ENCODE measurements around the gene RIPOR3.

DNA sequence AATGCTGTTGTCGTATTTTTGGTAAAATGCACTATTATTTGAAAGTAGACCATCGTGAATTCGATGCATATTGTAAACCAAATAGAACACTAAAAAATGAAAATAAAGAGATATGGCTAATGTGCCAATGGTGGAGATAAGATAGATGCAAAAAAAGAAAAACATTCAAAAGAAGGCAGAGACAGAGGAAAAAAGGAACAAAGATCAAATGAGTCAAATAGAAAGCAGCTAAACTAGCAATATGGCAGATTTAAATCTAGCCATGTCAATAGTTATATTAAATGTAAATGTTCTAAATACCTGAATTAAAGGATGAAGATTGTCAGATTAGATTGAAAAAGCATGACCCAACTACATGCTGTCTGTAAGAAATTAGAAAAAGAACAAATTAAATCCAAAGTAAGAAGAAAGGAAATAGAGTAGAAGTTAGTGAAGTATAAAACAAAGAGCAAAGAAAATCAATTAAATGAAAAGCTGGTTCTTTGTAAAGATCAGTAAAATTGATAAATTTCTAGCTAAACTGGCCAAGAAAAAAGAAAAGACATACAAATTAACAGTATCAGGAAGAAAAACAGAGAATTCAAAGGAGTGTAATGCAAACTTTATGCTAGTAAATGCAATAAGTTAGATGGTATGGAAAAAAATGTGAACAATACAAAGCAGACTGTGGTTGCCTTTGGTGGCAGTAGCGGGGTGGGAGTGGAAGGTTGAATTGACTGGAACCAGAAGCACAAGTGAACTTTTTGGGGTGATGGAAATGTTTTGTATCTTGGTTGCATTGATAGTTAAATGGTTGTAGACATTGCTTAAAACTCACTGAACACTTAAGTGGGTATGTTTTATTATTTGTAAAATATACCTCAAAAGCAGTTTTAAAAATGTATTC lies 136.4 kb downstream of the RIPOR3 start:
- TF ChIP-seq CTCF (IDR thresholded peaks at IDR 0.05) (no peak), POLR2A (IDR thresholded peaks at IDR 0.05) (no peak)

Data from lower leg skin (tissue), 3 donors.